Measurements from ENCODE around the gene SDHA.
"Not testable (repeated sequence)": the region's sequence is repeated elsewhere in the genome, so short reads cannot be mapped to it uniquely, and the experiment has no call there.

The SDHA gene

GRCh38 chr5:197031-197430, 21.1 kb upstream of the SDHA start:
- not testable (repeated sequence) for DNase-seq (ENCODE audit: low read depth in 4 of 4, low spot score in 1 of 4)

- DNase-seq (ENCODE audit: low read depth in 4 of 4, low spot score in 1 of 4), result no peak
Observed at GRCh38 chr5:197892-198489, 20.1 kb upstream of the SDHA start.

GRCh38 chr5:198516-199196, 19.5 kb upstream of the SDHA start:
- DNase-seq (ENCODE audit: low read depth in 4 of 4, low spot score in 1 of 4), result no peak

GRCh38 chr5:199197-199949, 18.7 kb upstream of the SDHA start:
- DNase-seq (ENCODE audit: low read depth in 4 of 4, low spot score in 1 of 4), result no peak

DNA sequence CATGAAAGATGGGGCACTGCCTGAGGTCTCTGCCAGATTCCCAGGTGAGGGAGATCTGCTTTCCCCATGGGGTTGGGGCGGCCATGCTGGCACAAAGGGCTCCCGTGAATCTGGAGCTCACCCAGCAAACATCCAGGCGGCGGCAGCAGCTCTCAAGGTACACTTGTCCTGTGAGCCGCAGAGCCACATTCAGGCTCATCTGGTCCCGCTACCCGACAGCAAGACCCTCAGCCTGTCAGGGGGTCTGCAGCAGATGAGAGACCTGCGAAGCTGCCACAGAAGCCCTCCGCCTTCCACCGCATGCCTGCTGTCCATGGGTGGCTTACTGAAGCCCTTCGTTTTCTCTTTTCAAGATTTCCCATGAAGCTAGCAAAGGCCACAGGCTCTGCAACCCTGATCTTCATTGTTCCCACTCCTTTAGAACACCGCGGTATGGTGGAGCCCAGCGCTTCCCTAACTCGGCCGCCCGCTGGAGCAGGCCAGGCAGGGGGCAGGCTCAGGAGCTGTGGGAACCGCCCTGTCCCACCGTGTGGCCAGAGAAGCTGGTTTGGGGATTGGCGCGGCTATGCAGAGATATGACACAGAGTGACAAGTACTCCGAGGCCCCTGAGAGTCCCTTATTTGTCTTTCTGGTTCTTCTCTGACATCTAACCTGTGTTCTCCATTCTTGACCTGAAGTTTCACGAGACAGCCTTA, 18.0 kb upstream of the SDHA start:
- no peak for DNase-seq (ENCODE audit: low read depth in 4 of 4, low spot score in 1 of 4)

DNA sequence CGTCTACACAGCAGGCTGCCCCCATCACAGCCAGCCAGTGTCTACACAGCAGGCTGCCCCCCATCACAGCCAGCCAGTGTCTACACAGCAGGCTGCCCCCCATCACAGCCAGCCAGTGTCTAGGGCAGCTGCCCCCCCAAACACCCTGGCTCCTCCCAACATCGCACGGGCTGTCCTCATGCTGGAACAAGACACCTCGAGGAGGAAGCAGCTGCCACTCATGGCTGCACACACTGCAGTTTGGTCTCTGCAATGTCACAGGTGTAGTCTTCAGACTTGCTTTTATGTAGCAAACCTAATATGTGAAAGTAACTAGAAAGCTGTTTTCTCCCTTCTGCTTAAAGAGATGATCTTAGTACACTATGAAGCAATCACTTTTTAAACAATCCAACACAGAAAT, 17.1 kb upstream of the SDHA start:
- DNase-seq (ENCODE audit: low read depth in 4 of 4, low spot score in 1 of 4), result no peak

GRCh38 chr5:201672-202071, 16.4 kb upstream of the SDHA start:
- no peak for DNase-seq (ENCODE audit: low read depth in 4 of 4, low spot score in 1 of 4)

DNA sequence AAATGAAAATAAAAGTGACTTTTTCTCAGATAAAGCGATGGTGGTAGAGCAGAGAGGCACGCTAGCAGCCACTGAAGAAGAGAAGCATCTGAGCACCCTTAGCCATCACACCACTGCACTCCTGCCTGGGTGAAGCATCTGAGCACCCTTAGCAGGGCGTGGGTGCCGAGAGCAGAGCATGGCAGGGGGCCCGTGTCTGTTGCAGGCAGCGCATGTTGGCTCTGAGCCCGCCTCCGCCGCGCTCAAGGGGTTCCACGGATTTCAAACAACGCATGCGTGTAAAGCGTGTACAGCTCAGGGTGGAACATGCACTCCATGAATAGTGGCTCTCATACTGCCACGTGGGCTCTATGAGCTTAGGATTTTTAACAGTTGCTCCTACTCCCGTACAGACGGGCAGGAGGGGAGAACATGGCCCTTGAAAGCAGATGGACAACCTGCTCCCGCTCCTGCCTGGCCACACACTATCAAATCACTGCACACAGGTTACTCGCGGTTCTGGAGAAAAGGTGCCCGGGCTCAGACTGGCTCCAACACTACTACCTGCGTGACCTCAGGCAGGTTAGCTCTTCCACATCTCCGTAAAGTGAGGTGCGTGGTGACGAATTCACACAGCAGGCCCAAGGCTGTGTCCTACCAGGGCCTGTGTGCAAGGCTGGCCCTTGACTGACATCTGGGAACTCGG, 14.7 kb upstream of the SDHA start:
- no peak for DNase-seq (ENCODE audit: low read depth in 4 of 4, low spot score in 1 of 4)

DNA sequence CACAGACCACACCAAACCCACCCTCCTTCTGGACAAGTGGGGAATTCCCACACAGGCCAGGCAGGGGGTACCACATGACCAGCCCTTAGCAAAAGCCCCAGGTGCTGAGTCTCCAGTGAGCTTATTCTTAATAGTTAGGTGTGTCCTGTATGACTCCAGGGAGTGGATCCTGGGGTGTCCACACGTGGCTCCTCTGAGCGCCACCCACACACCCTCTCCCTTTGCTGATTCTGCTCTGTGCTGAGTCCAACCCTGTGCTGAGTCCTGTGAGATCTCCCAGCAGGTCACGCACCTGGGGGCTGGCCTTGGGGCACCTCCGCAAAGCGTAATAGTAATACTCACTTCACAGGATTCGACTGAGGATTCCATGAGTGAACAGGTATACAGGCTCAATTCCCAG, 14.1 kb upstream of the SDHA start:
- no peak for DNase-seq (ENCODE audit: low read depth in 4 of 4, low spot score in 1 of 4)

DNA sequence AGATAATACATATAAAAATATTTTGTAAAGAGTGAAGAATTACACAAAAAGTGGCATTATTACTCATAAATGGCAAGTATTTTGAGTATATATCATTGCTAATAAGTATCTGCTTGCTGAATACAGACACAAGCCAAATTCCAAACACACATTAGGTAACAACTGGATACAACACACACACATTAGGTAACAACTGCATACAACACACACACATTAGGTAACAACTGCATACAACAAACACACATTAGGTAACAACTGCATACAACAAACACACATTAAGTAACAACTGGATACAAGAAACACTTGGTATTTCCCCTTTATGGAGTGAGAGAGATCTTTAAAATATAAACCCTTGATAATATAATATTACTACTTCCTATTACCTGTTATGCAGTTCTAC, 13.7 kb upstream of the SDHA start:
- DNase-seq (ENCODE audit: low read depth in 4 of 4, low spot score in 1 of 4), result no peak

- DNase-seq (ENCODE audit: low read depth in 4 of 4, low spot score in 1 of 4), result no peak
Observed at GRCh38 chr5:204966-205670, 13.0 kb upstream of the SDHA start.

GRCh38 chr5:206406-206805, 11.7 kb upstream of the SDHA start:
- no peak for DNase-seq (ENCODE audit: low read depth in 4 of 4, low spot score in 1 of 4)

- no peak for DNase-seq (ENCODE audit: low read depth in 4 of 4, low spot score in 1 of 4)
Observed at GRCh38 chr5:206927-207536, 11.1 kb upstream of the SDHA start.

DNA sequence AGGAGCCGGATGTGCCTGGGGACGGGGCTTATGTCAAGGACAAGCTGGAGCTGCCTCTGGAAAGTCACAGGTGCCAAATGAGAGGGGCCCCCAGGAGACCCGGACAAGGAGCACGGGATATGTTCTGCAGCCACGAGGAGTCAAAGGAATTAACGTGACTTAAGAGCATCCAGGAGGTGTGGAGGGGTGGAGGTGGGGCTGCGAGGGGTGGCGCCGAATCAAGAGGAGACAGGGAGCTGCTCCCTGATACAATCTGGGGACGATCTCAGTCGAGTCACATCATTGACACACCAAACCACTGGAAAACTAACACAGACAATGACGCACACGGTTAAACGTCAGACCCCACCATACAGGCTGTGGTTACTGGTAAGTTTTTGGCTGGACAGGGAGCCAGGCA, 10.5 kb upstream of the SDHA start:
- DNase-seq (ENCODE audit: low read depth in 4 of 4, low spot score in 1 of 4), result no peak

- no peak for DNase-seq (ENCODE audit: low read depth in 4 of 4, low spot score in 1 of 4)
Observed at GRCh38 chr5:208449-209114, 9.5 kb upstream of the SDHA start.

DNA sequence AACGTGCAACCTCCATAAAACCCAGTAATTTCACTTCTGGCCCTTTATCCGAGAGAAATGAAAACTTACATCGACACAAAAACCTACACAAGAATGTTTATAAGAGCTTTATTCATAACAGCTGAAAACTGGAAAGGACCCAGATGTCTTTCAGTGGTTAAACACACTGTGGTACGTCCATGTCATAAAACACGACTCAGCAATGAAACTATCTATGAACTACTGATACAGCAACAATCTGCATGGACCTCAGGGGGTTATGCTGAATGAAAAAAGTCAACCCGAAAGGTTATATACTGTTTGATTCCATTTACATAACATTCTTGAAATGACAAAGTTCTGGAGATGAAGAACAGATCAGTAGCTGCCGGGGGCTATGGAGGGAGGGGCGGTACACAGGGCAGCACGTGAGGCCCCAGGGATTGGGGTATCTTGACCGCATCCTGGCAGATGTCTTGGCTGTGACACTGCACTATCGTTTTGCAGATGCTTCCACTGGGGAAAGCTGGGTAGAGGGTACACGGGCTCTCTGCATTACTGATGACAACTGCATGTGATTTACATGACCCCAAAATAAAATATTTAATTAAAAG, 4.2 kb upstream of the SDHA start:
- DNase-seq (ENCODE audit: low read depth in 4 of 4, low spot score in 1 of 4), result no peak

GRCh38 chr5:215256-215655, 2.9 kb upstream of the SDHA start:
- not testable (repeated sequence) for DNase-seq (ENCODE audit: low read depth in 4 of 4, low spot score in 1 of 4)

DNA sequence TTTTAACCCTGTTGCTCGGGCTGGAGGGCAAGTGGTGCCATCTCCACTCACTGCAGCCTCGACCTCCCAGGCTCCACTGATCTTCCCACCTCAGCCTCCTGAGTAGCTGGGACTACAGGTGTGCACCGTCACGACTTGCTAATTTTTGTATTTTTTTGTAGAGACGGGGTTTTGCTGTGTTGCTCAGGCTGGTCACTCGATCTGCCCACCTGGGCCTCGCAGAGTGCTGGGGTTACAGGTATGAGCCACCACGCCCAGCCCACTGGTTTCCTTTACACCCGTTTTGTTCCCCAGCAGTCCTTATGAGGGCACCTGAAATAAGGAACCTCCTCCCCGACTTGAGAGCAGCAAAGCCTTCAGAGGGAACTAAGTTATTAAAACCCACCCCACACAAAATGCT, 2.0 kb upstream of the SDHA start:
- DNase-seq (ENCODE audit: low read depth in 4 of 4, low spot score in 1 of 4), result not testable (repeated sequence)

Data from stimulated activated CD4-positive, alpha-beta T cell treated with anti-CD3 and anti-CD28 coated beads, Interleukin-1b, Interleukin-23, amount 100 ng/mL, for 24 hours (primary cell).